A549 (cell line): ENCODE data around the gene REEP6. TPM values are rescaled to one million over a fixed set of nuclear protein-coding genes. Genes with fewer than 3 reads are reported as not detected.

ENCODE experiments used
- ATAC-seq, 2 experiments: fragments of 200-7000 bp in 1 of 2; fragments of >200 bp in 1 of 2; cut with Nextera tagmentation in 1 of 2; cut with Tn5 transposase in 1 of 2; 3 replicates each; pipeline versions ENCODE4 v1.8.0 to v1.9.1; 2018 to 2020; ENCODE audit warnings: mild to moderate bottlenecking in 1 of 2, moderate library complexity in 1 of 2
- CTCF ChIA-PET: fragments of 300-600 bp; sonication (Branson Sonifier 250); formaldehyde crosslinking; extraction: SDS; loops from one replicate; lab custom pipeline; 2021; ENCODE audit warnings: antibody characterized with exemption, inconsistent platforms; lab: Yijun Ruan, JAX
- POLR2A ChIA-PET: fragments of 350-600 bp; formaldehyde crosslinking; extraction: SDS; loops from one replicate; lab custom pipeline; 2021; ENCODE audit warnings: antibody characterized with exemption, inconsistent platforms; lab: Yijun Ruan, JAX
- DNase-seq, 2 experiments: peaks; one replicate each; pipeline versions ENCODE4 v3.0.0 to v3.0.0-alpha.2; 2011 to 2016; ENCODE audit warnings: low read depth in 1 of 2, low spot score in 1 of 2
- FAIRE-seq: peaks from 2 replicates; lab custom pipeline; 2011; peaks lifted over from hg19 to GRCh38; lab: Jason Lieb, UNC
- H3K27ac ChIP-seq, 2 experiments: fragments of >200 bp; sonication (Bioruptor Twin); formaldehyde crosslinking; 3 replicates each; pipeline ENCODE4 v1.5.1; 2016 to 2017
- H3K4me1 ChIP-seq: fragments of >200 bp; sonication (Bioruptor Twin); formaldehyde crosslinking; 3 replicates; pipeline ENCODE4 v1.6.1; 2016
- H3K4me2 ChIP-seq: fragments of >200 bp; sonication (Bioruptor Twin); formaldehyde crosslinking; 3 replicates; pipeline ENCODE4 v1.6.1; 2016
- H3K4me3 ChIP-seq: fragments of >200 bp; sonication (Bioruptor Twin); formaldehyde crosslinking; 3 replicates; pipeline ENCODE4 v1.5.1; 2016
- H3K9me3 ChIP-seq: fragments of >200 bp; sonication (Bioruptor Twin); formaldehyde crosslinking; 3 replicates; pipeline ENCODE4 v1.6.1; 2016
- BHLHE40 ChIP-seq: IDR thresholded peaks from 2 replicates; pipeline ENCODE4 v1.6.1; 2012; ENCODE audit warnings: low read depth, low read length, inconsistent platforms
- CBX2 ChIP-seq: fragments of 200-600 bp; sonication (generic); IDR thresholded peaks from 2 replicates; pipeline ENCODE4 v1.6.1; 2016; ENCODE audit warnings: low read depth, mild to moderate bottlenecking, borderline replicate concordance
- CBX8 ChIP-seq: fragments of 200-600 bp; sonication (generic); IDR thresholded peaks from 2 replicates; pipeline ENCODE4 v1.6.1; 2016
- CEBPB ChIP-seq, 2 experiments: fragments of >200 bp in 1 of 2; sonication (Bioruptor Twin) in 1 of 2; formaldehyde crosslinking in 1 of 2; IDR thresholded peaks; 2 replicates each; pipeline ENCODE4 v1.6.1; 2012 to 2016
- CTCF ChIP-seq: fragments of >200 bp; sonication (Bioruptor Twin); formaldehyde crosslinking; IDR thresholded peaks from 3 replicates; pipeline ENCODE4 v1.5.1; 2016
- FOSL2 ChIP-seq, 2 experiments: fragments of 450-650 bp in 1 of 2; fragments of >200 bp in 1 of 2; sonication (Bioruptor Twin) in 1 of 2; formaldehyde crosslinking; IDR thresholded peaks; 2 replicates each; pipeline versions ENCODE4 v1.5.0 to v1.6.1; 2016 to 2020; ENCODE audit warnings: mild to moderate bottlenecking in 1 of 2, moderate library complexity in 1 of 2
- HDAC2 ChIP-seq: fragments of 200-600 bp; sonication (generic); IDR thresholded peaks from 2 replicates; pipeline ENCODE4 v1.6.1; 2016
- HOXB5 ChIP-seq: fragments of 250-450 bp; sonication (Bioruptor Pico); IDR thresholded peaks from 2 replicates; pipeline ENCODE4 v1.5.0; 2020; ENCODE audit warnings: mild to moderate bottlenecking, moderate library complexity
- JUNB ChIP-seq: fragments of >200 bp; sonication (Bioruptor Twin); formaldehyde crosslinking; IDR thresholded peaks from 2 replicates; pipeline ENCODE4 v1.6.1; 2016
- KDM5A ChIP-seq: fragments of 200-600 bp; sonication (generic); IDR thresholded peaks from 2 replicates; pipeline ENCODE4 v1.6.1; 2016; ENCODE audit warnings: antibody characterized with exemption, mild to moderate bottlenecking
- MAFK ChIP-seq: fragments of 450-650 bp; IDR thresholded peaks from 2 replicates; pipeline ENCODE4 v1.6.1; 2014; ENCODE audit not compliant: partially characterized antibody
- NFE2L2 ChIP-seq: fragments of 150-350 bp; conservative IDR thresholded peaks from 2 replicates; pipeline ENCODE4 v1.6.1; 2014; ENCODE audit warnings: low read length
- PHF8 ChIP-seq: fragments of 200-600 bp; sonication (generic); IDR thresholded peaks from 2 replicates; pipeline ENCODE4 v1.6.1; 2016; ENCODE audit warnings: low read depth, mild to moderate bottlenecking, antibody characterized with exemption, moderate library complexity, borderline replicate concordance
- RARB ChIP-seq: fragments of 250-450 bp; sonication (Bioruptor Pico); IDR thresholded peaks from 2 replicates; pipeline ENCODE4 v1.8.0; 2021; ENCODE audit warnings: mild to moderate bottlenecking, moderate library complexity
- REST ChIP-seq: fragments of 200-600 bp; sonication (generic); IDR thresholded peaks from 2 replicates; pipeline ENCODE4 v1.6.1; 2016; ENCODE audit warnings: antibody characterized with exemption, mild to moderate bottlenecking, moderate library complexity
- SREBF2 ChIP-seq: fragments of 450-650 bp; IDR thresholded peaks from 2 replicates; pipeline ENCODE4 v1.6.1; 2014; ENCODE audit warnings: mild to moderate bottlenecking, moderate library complexity
- ZFP36 ChIP-seq: fragments of 450-650 bp; IDR thresholded peaks from 2 replicates; pipeline ENCODE4 v1.6.1; 2014; ENCODE audit warnings: borderline replicate concordance; ENCODE audit not compliant: partially characterized antibody
- ZNF302 ChIP-seq: fragments of 250-450 bp; sonication (Bioruptor Pico); IDR thresholded peaks from 2 replicates; pipeline ENCODE4 v1.9.0; 2021; ENCODE audit warnings: inconsistent platforms, mild to moderate bottlenecking, moderate library complexity
- ZSCAN20 ChIP-seq: fragments of 250-450 bp; sonication (Bioruptor Pico); IDR thresholded peaks from 2 replicates; pipeline ENCODE4 v1.8.0; 2022; ENCODE audit warnings: mild to moderate bottlenecking, moderate library complexity
- WGBS: methylation state at CpG from one replicate; pipeline ENCODE4 v1.1.6; 2017; ENCODE audit errors: missing lambda C conversion rate; 5-methylcytosine and 5-hydroxymethylcytosine counted together
- polyA plus RNA-seq, 4 experiments: library from polyadenylated mRNA; depleted of rRNA in 3 of 4; stranded (reverse); fragments of >200 nt; fragmentation: RNase III in 1 of 4; extraction: RNeasy Plus Mini Kit Qiagen cat#74134 plus additional on column Dnase treatment in 1 of 4; gene quantifications; 2 replicates in 3 of 4; 3 replicates in 1 of 4; pipeline ENCODE4 v1.2.3, GENCODE V29; 2011 to 2017

The REEP6 gene
- polyA plus RNA-seq, 2 of the 4 experiments (the other 2 are of a cell fraction) = 1.8 to 4.8 TPM

- TF ChIP-seq KDM5A (no peak), ZSCAN20 (CRISPR knock-in tag) (no peak), FOSL2 (IDR thresholded peaks at IDR 0.05) (no peak), FOSL2 (CRISPR knock-in tag; IDR thresholded peaks at IDR 0.05) (no peak), HDAC2 (no peak), ZNF302 (CRISPR knock-in tag) (no peak)
Observed at GRCh38 chr19:1455002-1455335, 36.0 kb upstream of the REEP6 start (continued).

GRCh38 chr19:1455336-1456120 lies 35.5 kb upstream of the REEP6 start:
- peak overlapping the region; percentile 59 for H3K4me2 ChIP-seq
- ATAC-seq (peak; percentile 42 to 66; a peak in 5 of 6 replicates), DNase-seq (peak; percentile 56 to 88), FAIRE-seq (no peak)
- no peak overlapping the region for H3K4me3 ChIP-seq
- H3K27ac ChIP-seq = no peak overlapping the region
- POLR2A ChIA-PET = interaction anchor here (0.8 kb wide), 1 partner anchor 35 kb away, joined by 4 read pairs; the partner anchor contains the start of gene REEP6
- TF ChIP-seq BHLHE40 (no peak), PHF8 (no peak), RARB (CRISPR knock-in tag) (no peak), ZFP36 (no peak), CBX2 (no peak), JUNB (no peak), CEBPB (IDR thresholded peaks at IDR 0.05) (no peak), ZNF302 (CRISPR knock-in tag) (no peak), SREBF2 (no peak), FOSL2 (IDR thresholded peaks at IDR 0.05) (no peak), FOSL2 (CRISPR knock-in tag; IDR thresholded peaks at IDR 0.05) (no peak), REST (no peak), CTCF (no peak), NFE2L2 (no peak)
- CTCF ChIA-PET = interaction anchor here (0.6 to 4.4 kb wide), 4 partner anchors 11 to 59 kb away, joined by 3 to 34 read pairs (median 7); no protein-coding TSS in a partner anchor
- peaks cover 10% of the 10 kb centered on the region; the same call in 2 of the 3 replicates for H3K4me1 ChIP-seq
- no peaks in the 10 kb centered on the region for H3K9me3 ChIP-seq
- 33% methylated on average over 32 of the region's 42 CpGs for WGBS

- ATAC-seq (no peak), FAIRE-seq (no peak), DNase-seq (no peak)
- TF ChIP-seq CBX8 (no peak), HOXB5 (CRISPR knock-in tag) (no peak), MAFK (no peak), KDM5A (no peak)
- CTCF ChIA-PET = interaction anchor here (1.2 to 4.4 kb wide), 4 partner anchors 10 to 45 kb away, joined by 3 to 34 read pairs (median 8); no protein-coding TSS in a partner anchor
- Histone ChIP-seq H3K27ac (no peak overlapping the region), H3K4me2 (no peak overlapping the region), H3K9me3 (no peaks in the 10 kb centered on the region), H3K4me3 (no peak overlapping the region), H3K4me1 (peaks cover 10% of the 10 kb centered on the region; the same call in 2 of the 3 replicates)
- POLR2A ChIA-PET = interaction anchor here (0.8 kb wide), 1 partner anchor 35 kb away, joined by 4 read pairs; the partner anchor contains the start of gene REEP6
- WGBS = 75% methylated on average over 23 of the region's 43 CpGs
Observed at GRCh38 chr19:1456121-1456900, 34.7 kb upstream of the REEP6 start.
